ENCODE measurements around the gene ASIC1.
A peak's percentile ranks its signal among the peaks of the same experiment; 100 is the strongest.

The ASIC1 gene

DNA sequence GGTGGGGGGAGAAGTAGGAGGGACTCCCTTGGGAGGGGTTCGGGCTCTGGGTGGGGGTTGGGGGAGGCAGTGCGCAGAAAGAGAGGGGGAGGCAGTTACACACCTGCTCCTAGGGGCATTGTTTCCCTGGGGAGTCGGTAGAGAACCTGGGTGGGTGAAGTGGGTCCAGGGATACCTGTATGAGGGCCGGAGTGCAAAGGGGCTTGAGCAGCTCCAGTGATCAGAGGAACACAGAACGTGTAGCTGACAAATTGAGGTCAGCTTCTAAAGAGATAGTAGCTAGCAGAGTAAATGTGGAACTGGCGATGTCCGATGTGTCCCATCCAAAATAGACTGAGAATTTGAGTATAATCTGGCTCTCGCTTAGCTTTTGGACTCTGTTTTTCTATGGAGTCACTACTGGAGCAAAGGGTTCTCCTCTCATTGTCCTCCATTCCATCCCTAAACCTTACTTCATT lies 28.2 kb downstream of the ASIC1 start:
- DNase-seq, result no peak

DNA sequence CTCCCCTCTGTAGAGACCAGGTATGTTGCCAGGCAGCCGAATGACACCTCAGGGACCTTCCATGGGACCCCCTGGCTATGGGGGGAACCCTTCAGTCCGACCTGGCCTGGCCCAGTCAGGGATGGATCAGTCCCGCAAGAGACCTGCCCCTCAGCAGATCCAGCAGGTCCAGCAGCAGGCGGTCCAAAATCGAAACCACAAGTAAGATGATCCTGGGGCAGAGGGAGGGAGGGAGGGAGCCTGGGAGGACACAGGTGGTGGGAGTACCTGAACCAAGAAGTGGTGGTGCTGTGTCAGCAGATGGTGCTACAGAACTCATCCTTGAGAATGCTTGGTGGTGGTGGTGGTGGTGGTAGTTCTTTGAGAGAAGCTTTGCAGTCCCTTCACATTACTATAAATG lies 28.8 kb downstream of the ASIC1 start:
- DNase-seq, result no peak

DNA sequence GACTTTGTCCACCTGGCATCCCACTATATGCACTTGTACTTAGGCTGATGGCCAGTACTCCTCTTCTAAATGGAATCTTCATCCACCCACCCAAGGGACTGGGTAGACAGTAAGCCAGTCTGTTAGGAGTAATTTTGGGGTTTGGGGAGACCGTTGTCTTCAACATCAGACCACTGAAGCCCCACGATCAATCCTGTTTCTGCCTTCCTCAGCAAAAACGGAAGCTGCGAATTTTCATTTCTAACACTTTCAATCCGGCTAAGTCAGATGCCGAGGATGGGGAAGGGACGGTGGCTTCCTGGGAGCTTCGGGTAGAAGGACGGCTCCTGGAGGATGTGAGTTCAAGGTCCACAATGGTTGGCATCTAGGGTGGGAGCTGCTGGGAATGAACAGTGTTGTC lies 29.8 kb downstream of the ASIC1 start:
- no peak for DNase-seq

DNA sequence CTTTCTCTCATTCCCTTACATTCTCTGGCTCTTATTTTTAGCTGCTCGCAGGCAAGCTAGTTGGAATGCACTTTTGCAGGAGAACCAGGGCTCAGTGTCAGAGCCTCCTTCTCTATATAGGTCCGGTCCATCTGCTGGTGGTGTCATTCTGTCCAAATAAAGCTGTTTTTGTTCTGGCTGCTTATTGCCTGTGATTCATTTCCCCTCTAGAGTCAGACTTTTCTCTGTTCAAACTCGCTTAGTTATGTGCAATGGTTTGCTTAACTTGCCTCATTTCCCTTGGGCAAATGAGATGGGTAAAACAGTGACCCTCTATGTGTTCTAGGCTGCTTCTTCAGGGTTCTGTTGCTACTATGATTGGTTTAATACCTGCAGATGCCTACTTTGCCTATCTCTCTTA lies 30.6 kb downstream of the ASIC1 start:
- DNase-seq, result no peak

DNA sequence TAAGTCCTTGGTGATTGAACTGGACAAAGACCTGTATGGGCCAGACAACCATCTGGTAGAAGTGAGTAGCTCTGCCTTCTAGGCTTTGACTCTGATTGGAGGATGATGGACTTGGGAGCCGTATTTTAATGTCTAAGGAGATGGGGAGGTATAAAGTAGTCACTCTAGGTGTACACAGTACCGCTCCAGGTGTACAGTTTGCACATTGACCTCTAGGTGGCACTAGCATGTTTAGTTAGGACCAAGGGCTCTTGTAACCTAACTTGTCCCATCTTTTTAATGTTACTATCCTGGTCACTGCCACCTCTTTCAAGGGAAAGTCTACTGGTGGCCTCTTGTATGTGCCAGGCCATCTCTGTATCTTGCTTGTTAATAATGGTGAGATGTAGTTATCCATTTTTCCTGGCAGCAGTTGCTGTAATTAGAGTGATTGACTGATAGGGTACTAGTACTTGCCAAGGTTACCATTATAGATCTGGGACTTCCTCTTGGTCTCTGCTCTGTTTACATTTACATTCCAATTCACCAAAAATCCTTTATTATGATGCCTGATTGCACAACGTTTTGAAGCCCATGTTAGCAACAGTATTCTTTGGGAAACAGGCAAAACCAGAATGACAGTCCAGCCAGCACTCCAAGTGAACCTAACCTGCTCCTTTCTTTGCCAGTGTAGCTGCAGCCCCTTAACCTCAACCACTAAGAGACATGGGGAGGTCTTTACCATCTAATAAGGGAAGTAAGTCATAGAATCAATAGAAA lies 31.4 kb downstream of the ASIC1 start:
- peak in 1 of 2 donors; percentile 14 for DNase-seq

DNA sequence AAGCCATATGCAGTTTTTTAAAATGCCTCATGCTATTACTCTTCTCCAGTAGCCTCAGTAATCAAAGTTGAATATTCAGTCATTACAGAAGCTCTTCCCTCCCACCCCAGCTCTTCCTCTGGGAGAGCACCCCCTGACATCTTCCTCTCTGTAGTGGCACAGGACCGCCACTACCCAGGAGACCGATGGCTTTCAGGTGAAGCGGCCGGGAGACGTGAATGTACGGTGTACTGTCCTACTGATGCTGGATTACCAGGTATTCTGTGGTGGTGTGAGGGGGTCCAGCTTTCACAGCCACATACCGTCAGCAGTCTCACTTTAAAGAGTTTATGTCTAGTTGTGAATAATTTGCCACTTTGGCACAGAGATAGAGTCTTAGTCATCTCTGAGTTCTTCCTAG lies 32.3 kb downstream of the ASIC1 start:
- no peak for DNase-seq

DNA sequence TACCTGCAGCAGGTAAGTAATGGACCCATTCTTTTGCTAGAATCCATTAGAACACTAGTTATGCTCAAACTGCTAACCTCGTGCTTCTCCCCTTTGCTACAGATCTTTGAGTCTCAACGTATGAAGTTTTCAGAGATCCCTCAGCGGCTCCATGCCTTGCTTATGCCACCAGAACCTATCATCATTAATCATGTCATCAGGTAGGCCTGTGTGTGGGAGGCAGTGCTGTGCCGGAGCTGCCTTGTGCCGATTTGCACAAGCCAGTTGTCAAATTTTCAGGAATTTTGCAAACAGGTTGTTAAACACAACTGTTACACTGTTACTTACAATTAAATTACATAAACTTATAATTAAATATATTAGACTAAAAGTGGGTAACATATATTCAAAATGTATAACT lies 33.0 kb downstream of the ASIC1 start:
- DNase-seq, result no peak

DNA sequence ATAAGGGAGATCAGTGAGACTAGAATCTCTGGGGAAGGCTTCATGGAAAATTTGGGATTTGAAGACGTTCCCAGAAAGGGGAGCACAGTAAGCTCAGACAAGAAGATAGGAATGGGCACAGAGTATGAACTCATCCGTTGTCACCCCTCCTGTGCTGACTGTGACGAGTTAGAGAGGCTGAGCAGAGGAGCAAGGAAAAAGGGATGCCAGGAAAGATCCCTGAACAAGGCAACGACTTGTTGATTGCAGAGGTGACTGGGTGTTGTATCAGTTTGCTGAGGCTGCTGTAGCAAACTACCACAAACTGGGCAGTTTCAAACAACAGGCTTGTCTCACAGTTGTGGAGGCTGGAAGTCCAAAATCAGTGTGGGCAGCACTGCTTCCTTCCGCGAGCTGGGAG lies 40.6 kb downstream of the ASIC1 start:
- DNase-seq, result no peak

DNA sequence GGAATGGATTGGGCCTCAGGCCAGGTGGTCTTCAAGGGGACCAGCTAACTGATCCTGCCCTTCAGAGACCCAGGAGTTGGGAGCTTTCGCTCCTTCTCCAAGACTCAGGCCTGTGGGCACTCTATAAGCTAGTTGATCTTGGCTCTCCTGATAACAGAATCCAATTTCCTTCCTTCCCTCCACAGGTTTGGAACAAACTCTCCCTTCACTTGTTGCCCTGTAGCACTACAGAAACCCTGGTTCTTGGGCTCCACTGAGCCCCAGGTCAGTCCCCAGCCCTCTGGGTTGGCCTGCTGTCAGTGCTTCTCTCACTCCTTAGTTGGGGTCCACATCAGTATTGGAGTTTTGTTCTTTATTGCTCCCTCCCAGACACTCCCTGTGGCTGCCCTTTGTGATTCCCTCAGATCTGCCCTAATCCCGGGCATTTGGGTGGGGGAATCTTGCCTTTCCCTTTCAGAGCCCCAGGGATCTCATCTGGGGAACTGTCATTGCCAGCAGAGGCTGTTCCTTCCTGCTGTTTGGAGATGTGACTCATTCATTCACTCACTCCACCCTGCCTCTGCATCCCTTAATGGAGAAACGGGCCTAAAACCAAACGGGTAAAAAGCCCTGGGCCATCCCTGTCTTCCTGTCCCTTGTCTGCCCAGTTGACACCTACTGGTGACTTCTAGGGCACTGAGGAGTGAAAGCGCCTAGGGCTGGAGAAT lies 42.1 kb downstream of the ASIC1 start:
- no peak for DNase-seq

DNA sequence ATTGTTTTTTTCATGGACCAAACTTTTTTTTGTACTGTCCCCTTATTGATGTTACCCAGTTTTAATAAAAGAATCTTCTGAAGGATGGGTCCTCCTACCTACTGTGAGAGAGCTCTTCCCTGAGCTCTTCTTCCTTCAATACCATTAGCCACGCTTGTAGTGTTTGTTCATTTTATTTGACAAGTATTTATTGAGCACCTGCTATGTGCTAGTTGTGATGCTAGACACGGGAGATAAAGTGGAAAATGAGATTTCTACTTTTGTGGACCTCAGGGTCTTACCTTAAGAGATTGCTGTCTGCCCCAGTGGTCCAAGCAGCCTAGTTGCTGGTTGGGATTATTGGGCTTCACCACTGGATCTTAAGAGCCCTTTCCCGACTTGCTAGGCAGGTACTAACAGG lies 43.2 kb downstream of the ASIC1 start:
- DNase-seq, result no peak

DNA sequence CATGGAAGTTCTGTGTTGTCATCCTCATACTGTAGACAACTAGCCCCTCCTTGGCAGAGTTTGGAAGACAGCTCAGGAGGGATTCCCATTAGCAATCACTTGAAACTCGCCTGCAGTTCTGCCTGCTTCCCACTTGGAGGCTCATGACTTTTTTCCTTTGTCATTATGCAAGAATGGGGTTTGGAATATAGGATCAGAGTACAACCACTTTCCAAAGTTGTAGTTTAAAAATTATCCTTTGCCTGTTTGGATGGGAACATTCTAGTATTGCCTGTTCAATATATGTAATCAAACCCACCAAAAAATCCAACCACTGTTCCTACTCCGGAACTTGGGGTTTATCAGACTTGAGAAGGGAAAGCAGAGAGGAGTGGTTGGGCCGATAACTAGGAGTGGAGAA lies 44.3 kb downstream of the ASIC1 start:
- DNase-seq, result peak in 1 of 2 donors; percentile 49

DNA sequence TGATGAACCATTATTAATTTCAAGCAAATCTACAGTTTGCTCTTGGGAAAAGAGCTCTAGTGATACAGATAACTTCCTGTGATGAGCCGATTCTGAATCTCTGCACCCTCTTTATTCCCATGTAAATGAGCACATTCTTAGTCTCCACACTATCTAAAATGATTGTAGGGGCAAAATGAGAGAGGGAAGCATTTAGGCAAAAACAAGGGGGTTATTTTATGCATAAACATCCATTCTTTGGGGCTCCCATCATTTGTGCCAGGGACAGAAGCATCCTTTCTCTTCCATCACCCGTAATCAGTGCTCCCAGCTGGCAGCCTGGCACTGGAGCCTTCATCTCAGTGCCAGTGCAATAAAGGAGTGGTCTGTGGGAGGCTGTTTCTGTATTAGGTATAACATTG lies 44.7 kb downstream of the ASIC1 start:
- DNase-seq, result peak; percentile 52 to 77

DNA sequence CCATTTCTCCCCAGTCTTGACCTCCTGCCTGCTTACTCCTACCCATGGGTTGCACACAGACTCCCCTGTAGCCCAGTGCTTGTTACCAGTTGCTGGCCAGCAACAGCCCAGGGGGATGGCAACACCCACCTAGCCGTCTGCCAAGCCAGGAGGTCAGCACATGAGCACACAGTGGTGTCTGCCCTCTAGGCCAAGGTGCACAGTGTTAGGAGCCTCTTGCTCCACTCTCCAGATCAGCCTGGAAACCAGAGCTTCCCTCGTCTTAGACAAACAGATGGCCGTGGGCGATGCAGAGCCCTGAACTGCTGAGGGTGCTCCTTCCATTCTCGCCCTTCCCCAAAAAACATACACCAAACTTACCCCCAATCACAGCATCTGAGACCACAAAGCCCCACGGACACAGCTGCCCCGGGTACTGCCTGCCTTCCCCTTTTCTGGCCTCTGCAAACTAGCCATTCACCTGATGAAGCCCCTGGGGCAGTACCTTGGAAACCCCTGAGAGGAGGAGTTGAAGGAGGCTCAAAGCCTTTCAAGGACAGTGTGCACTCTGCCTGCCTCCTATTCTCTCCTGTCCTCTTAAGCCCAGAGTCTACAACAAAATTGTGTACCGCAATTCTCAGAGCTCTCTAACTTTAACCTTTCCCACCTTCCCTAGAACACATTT lies 45.4 kb downstream of the ASIC1 start:
- DNase-seq, result peak in 1 of 2 donors; percentile 46

DNA sequence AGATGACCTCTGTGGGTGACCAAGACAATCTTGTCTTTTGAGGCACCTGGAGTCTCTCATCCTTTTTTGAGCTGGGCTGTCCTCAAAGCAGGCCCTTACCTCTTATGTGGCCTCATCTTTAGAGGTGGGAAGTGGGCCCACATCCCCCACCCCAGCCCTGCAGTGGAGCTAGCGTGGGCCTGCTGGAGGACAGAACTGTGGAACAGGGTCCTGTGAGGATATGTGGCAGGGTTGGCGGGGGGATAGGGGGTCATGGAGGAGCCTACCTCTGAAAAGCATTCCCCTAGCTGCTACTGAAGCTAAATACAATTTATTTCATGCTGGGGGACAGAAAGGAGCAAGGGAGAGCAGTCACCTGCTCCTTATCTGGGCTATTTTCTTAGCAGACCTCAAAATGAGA lies 46.0 kb downstream of the ASIC1 start:
- no peak for DNase-seq

DNA sequence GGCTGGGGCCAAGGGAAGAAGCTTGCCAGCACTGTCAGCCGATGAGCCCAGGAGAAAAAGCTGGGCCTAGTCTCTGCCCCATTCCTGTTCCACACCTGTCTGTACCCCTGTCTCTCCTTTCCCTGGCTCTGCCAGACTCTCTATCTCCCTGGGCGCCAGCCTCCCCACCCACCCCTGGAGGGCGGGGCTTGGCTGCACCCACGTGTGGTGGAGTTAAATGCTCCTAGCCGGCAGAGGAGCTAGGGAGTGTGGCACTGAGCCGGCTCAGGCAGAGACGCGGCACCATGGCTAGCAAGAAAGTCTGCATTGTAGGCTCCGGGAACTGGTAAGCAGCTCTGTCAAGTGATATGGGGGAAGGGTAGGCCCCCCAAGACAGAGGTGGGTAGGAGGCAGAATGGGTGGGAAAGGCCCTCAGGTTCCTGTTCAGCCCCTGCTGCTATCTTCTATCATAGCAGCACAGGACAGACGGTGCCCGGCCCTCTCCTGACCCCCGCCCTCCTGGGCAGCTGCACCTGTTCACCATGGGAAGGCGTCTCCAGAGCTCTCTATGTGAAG lies 46.4 kb downstream of the ASIC1 start, which contains the start of gene GPD1:
Gene GPD1, plus strand, starts transcription at position 242 of the 555 bp plus-strand sequence. Its CDS starts 43 bp downstream, at position 285.
- peak; percentile 35 to 45 for DNase-seq

DNA sequence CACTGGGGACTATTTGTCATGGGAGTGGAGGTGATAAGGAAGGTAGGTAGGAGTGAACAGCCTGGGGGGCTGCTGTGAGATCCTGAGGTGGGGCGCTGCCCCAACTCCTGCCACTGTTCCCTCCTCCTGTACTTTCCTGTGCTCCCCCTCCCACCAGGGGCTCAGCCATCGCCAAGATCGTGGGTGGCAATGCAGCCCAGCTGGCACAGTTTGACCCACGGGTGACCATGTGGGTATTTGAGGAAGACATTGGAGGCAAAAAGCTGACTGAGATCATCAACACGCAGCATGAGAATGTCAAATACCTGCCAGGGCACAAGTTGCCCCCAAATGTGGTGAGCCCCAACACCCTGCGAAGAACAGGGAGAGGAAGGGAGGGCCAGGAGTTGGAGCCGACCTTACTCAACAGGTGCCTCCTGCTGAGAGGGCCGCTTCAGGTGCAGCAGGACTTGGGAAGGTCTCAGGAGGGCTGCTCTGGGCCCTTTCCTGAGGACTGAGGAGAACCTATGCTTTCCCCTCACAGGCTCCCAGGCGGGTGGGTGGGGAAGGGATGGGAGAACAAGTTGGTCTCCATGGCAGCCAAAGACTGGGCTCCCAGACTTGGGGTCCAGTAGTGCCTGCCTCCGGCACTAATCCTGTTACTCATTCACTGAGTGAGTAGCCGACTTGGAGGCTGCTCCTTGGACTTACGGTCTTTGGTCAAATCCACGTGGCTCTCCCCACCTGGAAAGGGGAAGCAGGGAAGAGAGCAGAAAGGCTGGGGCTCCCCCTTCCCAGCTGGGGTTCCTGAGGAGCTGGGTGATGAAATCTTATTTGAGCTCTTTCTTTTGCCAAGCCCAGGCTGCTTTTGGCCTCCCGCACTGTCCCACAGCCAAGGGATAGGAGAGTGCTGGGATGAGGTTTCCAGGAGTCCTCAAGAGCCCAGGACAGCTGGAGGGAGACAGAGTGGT lies 47.3 kb downstream of the ASIC1 start:
- no peak for DNase-seq

DNA sequence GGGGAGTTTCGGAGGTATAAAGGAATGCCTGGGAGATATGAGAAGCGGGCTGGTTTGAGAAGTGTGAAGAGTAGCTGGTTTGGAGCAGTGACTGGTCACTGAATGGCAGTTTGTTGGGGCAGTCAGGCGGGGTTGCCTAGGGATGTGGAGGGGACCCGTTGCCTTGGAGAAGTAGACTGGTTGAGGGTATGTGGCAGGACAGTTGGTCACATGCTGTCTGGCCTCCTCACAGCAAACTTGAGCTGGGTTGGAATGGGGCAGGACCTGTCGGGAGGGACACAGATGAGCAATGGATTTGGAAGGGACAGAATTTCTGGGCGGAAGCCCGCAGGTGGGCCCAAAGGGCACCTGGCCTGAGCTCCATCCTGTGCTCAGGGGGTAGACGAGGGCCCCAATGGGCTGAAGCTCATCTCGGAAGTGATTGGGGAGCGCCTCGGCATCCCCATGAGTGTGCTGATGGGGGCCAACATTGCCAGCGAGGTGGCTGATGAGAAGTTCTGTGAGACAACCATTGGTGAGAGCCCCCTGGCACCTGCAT lies 48.6 kb downstream of the ASIC1 start:
- no peak for DNase-seq

DNA sequence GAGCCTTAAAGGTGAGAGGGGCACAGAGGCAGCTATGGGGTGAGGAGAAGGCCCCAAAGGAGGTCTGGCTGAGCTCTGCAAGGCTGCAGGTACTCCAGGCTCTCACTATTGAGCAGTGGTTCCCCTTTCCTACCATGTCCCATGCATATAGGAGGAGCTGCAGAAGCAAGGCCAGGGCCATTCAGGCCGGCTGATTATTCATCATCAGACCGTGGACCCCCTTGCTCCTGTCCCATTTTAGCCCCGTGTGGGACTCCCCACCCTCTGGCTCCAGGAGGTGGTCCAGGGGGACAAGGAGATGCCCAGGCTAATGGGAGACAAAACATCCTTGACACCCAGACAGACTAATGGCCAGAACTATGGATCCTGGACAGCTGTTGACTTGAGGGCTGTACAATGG lies 49.5 kb downstream of the ASIC1 start:
- DNase-seq, result no peak

DNA sequence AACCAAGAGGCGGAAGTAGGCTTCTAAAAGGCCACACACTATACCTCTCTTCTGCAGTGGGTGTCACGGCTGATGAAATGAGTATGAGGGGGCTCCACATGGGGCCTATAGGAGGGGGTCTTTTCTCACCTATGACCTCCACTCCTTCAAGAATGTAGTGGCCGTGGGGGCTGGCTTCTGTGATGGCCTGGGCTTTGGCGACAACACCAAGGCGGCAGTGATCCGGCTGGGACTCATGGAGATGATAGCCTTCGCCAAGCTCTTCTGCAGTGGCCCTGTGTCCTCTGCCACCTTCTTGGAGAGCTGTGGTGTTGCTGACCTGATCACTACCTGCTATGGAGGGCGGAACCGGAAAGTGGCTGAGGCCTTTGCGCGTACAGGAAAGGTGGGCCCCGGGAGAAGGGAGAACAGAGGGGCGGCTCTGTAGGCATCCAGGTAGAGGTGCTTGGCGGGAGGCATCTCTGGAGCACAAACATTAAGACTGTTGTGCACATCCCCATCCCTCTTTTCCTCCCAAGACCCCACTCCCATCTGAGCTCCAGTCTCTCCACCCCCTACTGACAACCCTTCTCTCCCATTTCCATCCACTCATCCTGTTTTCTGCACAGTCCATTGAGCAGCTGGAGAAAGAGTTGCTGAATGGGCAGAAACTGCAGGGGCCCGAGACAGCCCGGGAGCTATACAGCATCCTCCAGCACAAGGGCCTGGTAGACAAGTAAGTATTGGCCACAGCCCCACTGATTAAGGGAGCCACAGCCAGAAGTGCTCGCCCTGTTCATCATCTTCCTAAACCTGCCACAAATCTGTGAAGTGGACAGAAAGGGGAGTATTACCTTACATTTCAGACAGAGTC lies 50.2 kb downstream of the ASIC1 start:
- DNase-seq, result no peak

DNA sequence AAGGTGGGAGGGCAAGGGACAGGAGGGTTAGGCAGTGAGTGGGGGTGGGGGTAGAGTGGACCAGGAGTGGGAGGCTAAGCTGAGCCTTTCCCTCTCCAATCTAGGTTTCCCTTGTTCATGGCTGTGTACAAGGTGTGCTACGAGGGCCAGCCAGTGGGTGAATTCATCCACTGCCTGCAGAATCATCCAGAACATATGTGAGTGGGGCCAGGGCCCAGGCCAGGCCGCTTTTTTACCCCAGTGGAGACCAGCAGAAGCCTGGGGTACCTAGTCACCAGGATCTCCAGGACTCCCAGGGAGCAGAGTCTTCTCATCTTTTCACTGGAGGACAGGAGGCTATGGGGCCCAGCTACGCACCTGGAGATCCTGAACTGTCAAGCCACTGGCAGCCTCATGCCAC lies 51.9 kb downstream of the ASIC1 start:
- no peak for DNase-seq

Data from hippocampal formation (tissue), 2 donors.